SJCRH30 (cell line): ENCODE measurements around the gene CHST11. TPM values are rescaled to one million over a fixed set of nuclear protein-coding genes. Genes with fewer than 3 reads are reported as not detected.

Source experiments
- DNase-seq, 2 experiments: peaks; one replicate each; pipeline ENCODE4 v3.0.0-alpha.2; 2015 to 2020
- H3K27ac ChIP-seq: fragments of 250-450 bp; sonication (Bioruptor Pico); 2 replicates; pipeline ENCODE4 v1.5.1; 2020; ENCODE audit warnings: mild to moderate bottlenecking, moderate library complexity
- H3K27me3 ChIP-seq: fragments of 250-450 bp; sonication (Bioruptor Pico); 2 replicates; pipeline ENCODE4 v1.5.1; 2020; ENCODE audit warnings: mild to moderate bottlenecking, moderate library complexity
- H3K36me3 ChIP-seq: fragments of 250-450 bp; sonication (Bioruptor Pico); 2 replicates; pipeline ENCODE4 v1.5.1; 2020; ENCODE audit warnings: mild to moderate bottlenecking, moderate library complexity
- H3K4me1 ChIP-seq: fragments of 250-450 bp; sonication (Bioruptor Pico); 2 replicates; pipeline ENCODE4 v1.5.1; 2020; ENCODE audit warnings: mild to moderate bottlenecking, moderate library complexity
- H3K4me3 ChIP-seq: fragments of 250-450 bp; sonication (Bioruptor Pico); 2 replicates; pipeline ENCODE4 v1.5.1; 2020; ENCODE audit warnings: mild to moderate bottlenecking, moderate library complexity
- H3K9me3 ChIP-seq: fragments of 250-450 bp; sonication (Bioruptor Pico); replicated peaks from 2 replicates; pipeline ENCODE4 v1.5.1; 2020; ENCODE audit warnings: mild to moderate bottlenecking, moderate library complexity
- total RNA-seq: library from RNA; depleted of rRNA; stranded (reverse); fragments of >200 nt; shearing (Covaris generic); gene quantifications from 2 replicates; pipeline ENCODE4 v1.2.3, GENCODE V29; 2014

The CHST11 gene
- total RNA-seq, 1 experiment from 2014 or later, result 37.0 TPM

GRCh38 chr12:104460973-104461698 is 4.4 kb downstream of the CHST11 start:
- Histone ChIP-seq H3K4me3 (no peak overlapping the region), H3K27ac (no peak overlapping the region), H3K4me1 (no peaks in the 10 kb centered on the region; the same call in 1 of the 2 replicates), H3K9me3 (no peaks in the 10 kb centered on the region), H3K27me3 (no peaks in the 10 kb centered on the region), H3K36me3 (0 out of 2 replicates have a peak, but pooled peaks cover 3% of the 10 kb centered on the region)
- DNase-seq, result no peak

- Histone ChIP-seq H3K36me3 (0 out of 2 replicates have a peak, but pooled peaks cover 3% of the 10 kb centered on the region), H3K4me3 (no peak overlapping the region), H3K27ac (no peak overlapping the region), H3K27me3 (no peaks in the 10 kb centered on the region), H3K4me1 (no peaks in the 10 kb centered on the region), H3K9me3 (no peaks in the 10 kb centered on the region)
- no peak for DNase-seq
Observed at GRCh38 chr12:104462325-104462724, 5.6 kb downstream of the CHST11 start.

GRCh38 chr12:104462931-104463339 is 6.2 kb downstream of the CHST11 start:
- no peaks in the 10 kb centered on the region for H3K4me1 ChIP-seq
- no peak for DNase-seq
- no peaks in the 10 kb centered on the region for H3K9me3 ChIP-seq
- no peaks in the 10 kb centered on the region for H3K27me3 ChIP-seq
- 0 out of 2 replicates have a peak, but pooled peaks cover 3% of the 10 kb centered on the region for H3K36me3 ChIP-seq
- no peak overlapping the region for H3K27ac ChIP-seq
- H3K4me3 ChIP-seq, result no peak overlapping the region

- Histone ChIP-seq H3K27ac (no peak overlapping the region), H3K4me1 (no peaks in the 10 kb centered on the region), H3K4me3 (no peak overlapping the region), H3K36me3 (0 out of 2 replicates have a peak, but pooled peaks cover 3% of the 10 kb centered on the region), H3K9me3 (no peaks in the 10 kb centered on the region), H3K27me3 (no peaks in the 10 kb centered on the region)
- no peak for DNase-seq
Observed at GRCh38 chr12:104463368-104463767, 6.6 kb downstream of the CHST11 start.

GRCh38 chr12:104464899-104465298 is 8.2 kb downstream of the CHST11 start:
- no peak for DNase-seq
- Histone ChIP-seq H3K4me1 (no peaks in the 10 kb centered on the region), H3K36me3 (no peaks in the 10 kb centered on the region), H3K4me3 (no peak overlapping the region), H3K9me3 (no peaks in the 10 kb centered on the region), H3K27ac (no peak overlapping the region), H3K27me3 (no peaks in the 10 kb centered on the region)

- Histone ChIP-seq H3K4me3 (no peak overlapping the region), H3K27me3 (no peaks in the 10 kb centered on the region), H3K9me3 (no peaks in the 10 kb centered on the region), H3K36me3 (no peaks in the 10 kb centered on the region), H3K4me1 (peaks cover 8% of the 10 kb centered on the region), H3K27ac (no peak overlapping the region)
- DNase-seq, result no peak
Observed at GRCh38 chr12:104466709-104467345, 10.1 kb downstream of the CHST11 start.

GRCh38 chr12:104467346-104467837 is 10.6 kb downstream of the CHST11 start:
- Histone ChIP-seq H3K4me3 (no peak overlapping the region), H3K4me1 (peaks cover 11% of the 10 kb centered on the region), H3K9me3 (no peaks in the 10 kb centered on the region), H3K27me3 (no peaks in the 10 kb centered on the region), H3K36me3 (no peaks in the 10 kb centered on the region), H3K27ac (no peak overlapping the region)
- DNase-seq, result no peak

- H3K4me1 ChIP-seq, result peaks cover 20% of the 10 kb centered on the region
- no peaks in the 10 kb centered on the region for H3K9me3 ChIP-seq
- H3K27me3 ChIP-seq, result no peaks in the 10 kb centered on the region
- H3K4me3 ChIP-seq, result no peak overlapping the region
- no peak overlapping the region for H3K27ac ChIP-seq
- DNase-seq, result no peak
- H3K36me3 ChIP-seq, result no peaks in the 10 kb centered on the region
Observed at GRCh38 chr12:104468371-104468770, 11.6 kb downstream of the CHST11 start.

- peaks cover 27% of the 10 kb centered on the region for H3K4me1 ChIP-seq
- H3K27me3 ChIP-seq, result no peaks in the 10 kb centered on the region
Observed at GRCh38 chr12:104469066-104469465, 12.3 kb downstream of the CHST11 start.

GRCh38 chr12:104469523-104469922 is 12.8 kb downstream of the CHST11 start:
- Histone ChIP-seq H3K27ac (no peak overlapping the region), H3K4me3 (no peak overlapping the region), H3K27me3 (no peaks in the 10 kb centered on the region), H3K9me3 (no peaks in the 10 kb centered on the region), H3K4me1 (peaks cover 30% of the 10 kb centered on the region), H3K36me3 (no peaks in the 10 kb centered on the region)
- no peak for DNase-seq

More at GRCh38 chr12:104469066-104469465, 12.3 kb downstream of the CHST11 start:
- H3K27ac ChIP-seq, result no peak overlapping the region
- H3K36me3 ChIP-seq, result no peaks in the 10 kb centered on the region
- no peak overlapping the region for H3K4me3 ChIP-seq
- H3K9me3 ChIP-seq, result no peaks in the 10 kb centered on the region
- no peak for DNase-seq

- Histone ChIP-seq H3K36me3 (no peaks in the 10 kb centered on the region), H3K9me3 (no peaks in the 10 kb centered on the region), H3K4me3 (no peak overlapping the region), H3K4me1 (peaks cover 30% of the 10 kb centered on the region), H3K27ac (no peak overlapping the region), H3K27me3 (no peaks in the 10 kb centered on the region)
- DNase-seq, result no peak
Observed at GRCh38 chr12:104470521-104470920, 13.8 kb downstream of the CHST11 start.

GRCh38 chr12:104471336-104471735 is 14.6 kb downstream of the CHST11 start:
- no peaks in the 10 kb centered on the region for H3K9me3 ChIP-seq
- no peak overlapping the region for H3K4me3 ChIP-seq
- no peaks in the 10 kb centered on the region for H3K27me3 ChIP-seq
- H3K36me3 ChIP-seq, result no peaks in the 10 kb centered on the region
- H3K4me1 ChIP-seq, result peaks cover 30% of the 10 kb centered on the region
- peak in 1 of 2 experiments; percentile 34 for DNase-seq
- 0 out of 2 replicates have a peak overlapping the region, but pooled peaks have one; percentile 9 for H3K27ac ChIP-seq

GRCh38 chr12:104472748-104473147 is 16.0 kb downstream of the CHST11 start:
- H3K9me3 ChIP-seq, result no peaks in the 10 kb centered on the region
- H3K27me3 ChIP-seq, result no peaks in the 10 kb centered on the region
- H3K27ac ChIP-seq, result peak overlapping the region; percentile 88
- no peak for DNase-seq
- H3K4me1 ChIP-seq, result peaks cover 44% of the 10 kb centered on the region
- peak overlapping the region; percentile 17; the same call in 1 of the 2 replicates for H3K4me3 ChIP-seq
- H3K36me3 ChIP-seq, result no peaks in the 10 kb centered on the region

- Histone ChIP-seq H3K36me3 (no peaks in the 10 kb centered on the region), H3K27ac (peak overlapping the region; percentile 88), H3K27me3 (no peaks in the 10 kb centered on the region), H3K9me3 (no peaks in the 10 kb centered on the region), H3K4me1 (peaks cover 49% of the 10 kb centered on the region), H3K4me3 (peak overlapping the region; percentile 17; the same call in 1 of the 2 replicates)
- DNase-seq, result peak; percentile 71 to 87
Observed at GRCh38 chr12:104473374-104473983, 16.7 kb downstream of the CHST11 start.

- Histone ChIP-seq H3K4me3 (no peak overlapping the region), H3K36me3 (no peaks in the 10 kb centered on the region), H3K4me1 (peaks cover 62% of the 10 kb centered on the region), H3K9me3 (no peaks in the 10 kb centered on the region), H3K27ac (no peak overlapping the region), H3K27me3 (no peaks in the 10 kb centered on the region)
- no peak for DNase-seq
Observed at GRCh38 chr12:104475271-104475670, 18.5 kb downstream of the CHST11 start.
